AG20443 (cell line): ENCODE data around the gene GNA15.

ENCODE experiments used
- DNase-seq: peaks from one replicate; pipeline ENCODE4 v3.0.0; 2012; ENCODE audit warnings: low spot score, mixed read lengths

GNA15 gene

DNA sequence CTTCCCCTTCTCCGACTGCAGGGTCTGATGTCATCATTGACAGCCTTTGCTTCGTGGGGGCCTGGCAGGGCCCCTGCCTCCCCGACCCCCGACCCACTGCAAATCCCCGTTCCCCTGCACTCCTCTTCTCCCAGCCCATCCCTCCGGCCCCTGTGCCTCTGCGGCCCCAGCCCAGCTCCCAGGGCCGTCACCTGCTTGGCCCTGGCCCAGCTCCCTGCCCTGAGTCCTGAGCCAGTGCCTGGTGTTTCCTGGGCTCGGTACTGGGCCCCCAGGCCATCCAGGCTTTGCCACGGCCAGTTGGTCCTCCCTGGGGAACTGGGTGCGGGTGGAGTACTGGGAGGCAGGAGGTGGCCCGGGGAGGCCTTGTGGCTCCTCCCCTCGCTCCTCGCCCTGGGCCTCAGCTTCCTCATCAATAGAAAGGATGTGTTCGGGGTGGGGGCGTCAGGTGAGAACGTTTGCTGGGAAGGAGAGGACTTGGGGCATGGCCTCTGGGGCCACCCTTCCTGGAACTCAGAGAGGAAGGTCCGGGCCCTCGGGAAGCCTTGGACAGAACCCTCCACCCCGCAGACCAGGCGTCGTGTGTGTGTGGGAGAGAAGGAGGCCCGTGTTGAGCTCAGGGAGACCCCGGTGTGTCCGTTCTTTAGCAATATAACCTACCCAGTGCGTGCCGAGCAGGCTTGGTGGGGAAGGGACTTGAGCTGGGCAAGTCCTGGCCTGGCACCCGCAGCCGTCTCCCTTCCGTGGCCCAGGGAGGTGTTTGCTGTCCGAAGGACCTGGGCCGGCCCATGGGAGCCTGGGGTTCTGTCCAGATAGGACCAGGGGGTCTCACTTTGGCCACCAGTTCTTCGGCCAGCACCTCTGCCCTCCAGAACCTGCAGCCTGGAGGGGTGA, 72.7 kb downstream of the GNA15 start:
- no peak for DNase-seq

DNA sequence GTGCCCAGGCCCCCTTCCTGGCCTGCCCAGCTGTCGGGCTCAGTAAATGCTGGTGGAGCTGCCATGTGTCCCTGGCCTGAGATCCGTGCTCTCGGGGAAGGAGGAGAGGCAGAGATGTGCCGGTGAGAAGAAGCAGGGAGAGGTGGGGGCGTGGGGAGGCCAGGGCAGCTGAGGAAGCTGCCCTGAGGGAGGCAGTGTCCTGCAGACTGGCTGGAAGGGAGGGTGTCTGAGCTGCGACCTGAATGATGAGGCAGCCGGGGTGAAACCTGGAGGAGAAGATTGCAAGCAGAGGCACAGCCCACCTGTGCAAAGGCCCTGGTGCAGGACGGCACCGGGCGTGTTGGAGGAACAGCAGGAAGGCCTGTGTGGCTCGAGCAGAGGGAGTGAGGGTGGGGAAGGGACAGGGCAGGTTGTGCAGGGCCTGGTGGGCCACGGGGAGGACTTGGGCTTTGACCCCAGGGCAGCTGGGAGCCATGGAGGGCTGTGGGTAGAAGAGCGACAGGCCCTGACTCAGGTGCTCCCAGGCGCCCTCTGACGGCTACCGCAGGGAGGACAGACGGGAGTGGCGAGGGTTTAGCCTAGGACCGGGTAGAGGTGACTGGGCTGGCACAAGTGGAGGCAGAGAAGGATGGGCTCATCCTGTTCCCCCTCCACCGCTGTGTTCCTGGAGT, 74.6 kb downstream of the GNA15 start:
- DNase-seq: peak; percentile 82

DNA sequence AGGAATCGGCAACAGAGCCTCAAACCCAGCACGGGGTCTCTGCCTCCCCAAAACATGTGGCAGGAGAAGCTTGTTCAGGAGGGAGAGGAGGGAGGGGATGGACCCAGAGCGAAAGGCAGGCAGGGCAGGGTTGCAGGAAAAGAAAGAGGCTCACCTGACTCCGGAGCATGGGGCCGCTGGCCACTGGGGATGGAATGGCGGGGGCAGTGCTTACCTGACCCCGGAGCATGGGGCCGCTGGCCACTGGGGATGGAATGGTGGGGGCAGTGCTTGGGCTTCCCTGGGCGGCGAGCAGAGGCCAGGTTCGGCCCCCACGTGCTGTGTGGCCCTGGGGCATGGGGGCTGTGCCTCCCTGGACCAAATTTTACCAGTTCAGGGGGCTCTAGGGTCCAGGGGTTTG, 75.4 kb downstream of the GNA15 start:
- no peak for DNase-seq

DNA sequence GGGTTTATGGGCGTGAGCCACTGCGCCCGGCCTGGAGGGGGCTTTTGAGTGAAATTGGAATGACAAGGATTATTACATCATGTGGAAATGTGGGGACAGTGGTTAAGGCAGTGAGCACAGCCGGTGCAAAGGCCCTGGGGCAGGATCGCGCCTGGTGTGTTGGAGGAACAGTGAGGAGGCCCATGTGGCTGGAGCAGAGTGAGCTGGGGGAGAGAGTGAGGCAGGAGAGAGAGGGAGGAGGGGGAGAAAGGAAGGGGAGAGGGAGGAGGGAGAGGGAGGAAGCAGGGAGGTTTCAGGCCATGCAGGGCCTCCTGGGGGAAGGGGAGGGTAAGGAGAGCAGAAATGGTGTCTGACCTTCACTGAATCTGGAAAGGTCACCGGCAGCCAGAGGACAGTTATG, 77.3 kb downstream of the GNA15 start:
- no peak for DNase-seq
